ENCODE results near the gene MICA.
"Not testable (repeated sequence)": the region's sequence is repeated elsewhere in the genome, so short reads cannot be mapped to it uniquely, and the experiment has no call there.

MICA gene

DNA sequence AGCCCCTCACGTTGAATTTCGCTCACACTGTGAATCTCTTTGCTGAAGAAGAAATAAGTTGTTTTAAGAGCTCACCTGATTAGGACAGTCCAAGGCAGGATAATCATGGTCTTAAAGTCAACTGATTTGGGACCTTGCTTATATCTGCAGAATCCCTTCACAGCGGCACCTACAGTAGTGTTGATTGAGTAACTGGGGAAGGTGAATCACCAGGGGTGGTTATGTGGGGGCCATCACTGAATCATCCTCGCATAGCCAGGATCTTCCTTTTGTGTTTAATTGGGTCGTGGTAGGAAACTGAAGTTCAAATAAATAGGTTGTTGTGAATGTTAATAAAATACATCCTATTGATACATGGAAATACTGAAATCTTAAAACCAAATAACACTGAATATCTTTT, 20.2 kb upstream of the MICA start:
- DNase-seq (ENCODE audit: low spot score), result peak; percentile 30

DNA sequence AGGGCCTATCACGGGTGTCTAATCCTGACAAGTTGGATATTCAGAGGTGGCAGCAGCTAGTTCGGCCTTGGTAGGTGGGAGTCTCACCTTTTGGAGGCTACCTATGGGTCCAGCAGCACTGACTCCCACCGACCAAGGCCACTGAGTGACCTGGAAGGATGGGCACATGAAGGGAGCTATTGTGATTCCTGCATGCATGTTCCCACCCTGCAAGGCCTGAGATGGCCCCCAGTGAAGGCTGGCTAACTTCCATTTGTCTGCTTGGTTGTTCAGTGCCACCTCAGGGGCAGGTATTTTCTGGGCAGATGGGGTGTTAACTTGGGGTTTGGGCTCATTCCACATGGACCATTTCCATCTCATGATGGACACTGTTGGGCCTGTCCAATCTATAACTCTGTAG, 18.4 kb upstream of the MICA start:
- DNase-seq (ENCODE audit: low spot score), result no peak

DNA sequence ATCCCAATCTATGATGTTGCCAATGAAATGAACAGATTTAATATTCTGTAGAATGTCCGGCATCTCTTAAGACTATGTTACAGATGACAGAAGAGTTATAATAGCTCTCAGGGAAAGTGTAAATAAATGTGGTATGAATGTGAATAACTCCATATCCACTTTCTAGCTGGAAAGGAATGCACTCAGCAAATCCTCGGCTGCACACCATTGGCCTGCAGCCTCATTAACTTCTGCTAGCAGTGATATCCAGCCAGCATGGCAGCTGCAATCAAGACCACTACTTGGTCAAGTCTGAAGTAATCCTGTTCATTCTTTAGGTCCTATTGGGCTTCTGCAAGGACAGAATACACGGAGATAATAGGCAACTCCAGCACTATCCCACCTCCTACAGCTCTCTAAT, 17.3 kb upstream of the MICA start:
- DNase-seq (ENCODE audit: low spot score), result no peak

DNA sequence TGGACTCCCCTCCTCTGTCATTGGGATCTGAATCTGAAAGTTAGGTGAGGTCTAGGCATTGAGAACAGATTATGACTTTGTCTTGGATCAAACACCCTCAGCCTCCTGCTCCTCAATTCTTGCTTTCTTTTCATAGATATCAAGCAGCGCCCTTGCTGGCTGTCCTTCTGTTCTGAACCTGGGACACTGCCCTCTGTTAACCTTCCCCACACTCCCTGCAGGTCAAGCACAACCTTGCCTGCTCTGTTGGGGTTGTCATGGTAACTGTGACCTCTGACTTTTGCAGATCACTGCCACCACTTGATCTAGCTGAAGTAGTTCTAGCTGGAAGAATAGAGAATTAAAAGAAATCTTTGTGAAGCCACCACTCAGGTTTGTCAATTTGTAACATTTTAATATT, 16.4 kb upstream of the MICA start:
- no peak for DNase-seq (ENCODE audit: low spot score)

DNA sequence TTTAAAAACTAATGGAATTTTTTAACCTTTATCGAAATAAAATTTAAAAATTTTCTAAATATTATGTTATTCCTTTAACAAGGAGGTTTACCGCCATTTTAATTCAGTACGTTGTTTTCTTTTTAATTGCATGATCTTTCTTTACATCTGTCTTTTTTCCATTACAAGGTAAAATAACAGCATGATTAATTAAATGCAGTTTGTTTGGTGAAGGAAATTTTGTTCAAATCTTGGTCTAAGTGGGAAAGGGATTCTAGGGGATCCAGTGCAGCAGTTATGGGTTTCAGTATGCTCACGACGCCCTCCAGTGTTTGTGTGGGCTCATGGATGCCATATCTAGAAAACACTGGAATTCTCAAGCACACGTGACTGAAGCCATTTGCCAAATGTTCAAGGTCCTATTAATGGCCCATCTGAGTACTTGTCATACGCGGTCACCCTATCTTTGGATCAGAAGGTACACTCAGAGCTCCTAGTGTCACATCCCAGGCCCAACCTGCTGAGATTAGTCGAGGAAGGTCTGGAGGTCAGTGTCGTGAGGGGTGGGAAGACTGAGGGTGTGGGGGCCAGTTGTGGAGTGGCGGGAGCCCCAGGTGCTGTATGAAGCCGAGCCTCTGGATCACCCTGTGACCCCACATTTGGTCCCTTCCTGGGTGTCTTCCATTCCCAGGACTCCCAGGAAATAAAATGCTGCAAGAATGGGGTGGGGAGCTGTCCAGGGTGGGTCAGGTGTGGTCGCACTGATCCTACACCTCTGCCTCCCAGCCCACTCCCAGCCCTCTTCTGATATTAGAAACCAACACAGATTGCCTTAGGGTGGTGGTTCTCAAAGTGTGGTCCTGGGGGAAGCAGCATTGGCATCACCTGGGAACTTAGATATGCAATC, 14.2 kb upstream of the MICA start:
- not testable (repeated sequence) for DNase-seq (ENCODE audit: low spot score)

DNA sequence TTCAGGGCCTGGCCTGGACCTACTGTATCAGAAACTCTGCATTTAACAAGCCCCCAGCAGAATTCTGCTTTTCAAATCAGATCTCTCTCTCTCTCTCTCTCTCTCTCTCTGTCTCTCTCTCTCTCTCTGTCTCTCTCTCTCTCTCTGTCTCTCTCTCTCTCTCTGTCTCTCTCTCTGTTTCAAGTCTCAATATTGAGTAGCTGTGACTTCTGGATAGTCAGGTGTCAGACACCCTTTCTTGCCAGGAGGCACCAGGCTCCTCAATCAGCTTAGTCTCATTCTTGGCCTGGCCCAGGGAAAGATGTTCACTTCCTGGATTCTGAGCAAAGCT, 13.6 kb upstream of the MICA start:
- DNase-seq (ENCODE audit: low spot score), result not testable (repeated sequence)

DNA sequence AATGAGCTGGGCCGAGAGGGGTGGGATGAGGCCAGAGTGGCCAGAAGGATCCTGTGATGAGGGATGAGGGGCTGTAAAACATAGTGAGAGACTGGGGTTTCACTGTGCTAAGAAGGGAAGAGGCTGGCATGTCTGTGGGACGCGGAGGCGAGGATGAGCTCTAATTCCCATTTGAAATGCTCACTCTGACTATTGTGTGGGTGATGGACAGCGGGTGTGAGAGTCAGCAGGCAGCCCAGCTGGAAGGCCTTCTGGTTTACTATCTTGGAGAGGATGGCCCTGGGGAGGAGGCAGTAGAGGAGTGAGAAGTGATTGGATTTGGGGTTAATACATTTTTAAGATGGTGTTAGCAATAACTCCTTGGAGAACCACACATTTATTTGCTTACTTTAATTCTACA, 9.5 kb upstream of the MICA start:
- DNase-seq (ENCODE audit: low spot score), result no peak

DNA sequence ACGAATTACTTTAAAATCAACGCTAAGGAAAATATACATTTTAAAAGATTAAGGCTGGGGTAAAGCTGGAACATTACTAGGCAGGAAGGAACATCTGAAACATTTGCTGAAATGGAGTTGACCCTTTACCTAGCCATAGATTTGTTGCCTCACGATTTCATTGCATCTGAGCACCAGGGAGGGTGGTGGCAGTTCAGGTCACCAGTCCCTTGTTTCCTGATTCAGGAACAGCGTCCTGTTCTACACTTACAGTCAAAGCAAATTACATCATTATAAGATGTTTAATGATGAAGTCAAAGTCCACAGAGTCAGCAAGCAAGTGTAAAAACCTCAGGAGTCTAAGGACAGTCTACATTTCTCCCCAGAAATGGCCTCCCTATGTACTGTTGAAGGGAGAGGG, 9.0 kb upstream of the MICA start:
- no peak for DNase-seq (ENCODE audit: low spot score)

DNA sequence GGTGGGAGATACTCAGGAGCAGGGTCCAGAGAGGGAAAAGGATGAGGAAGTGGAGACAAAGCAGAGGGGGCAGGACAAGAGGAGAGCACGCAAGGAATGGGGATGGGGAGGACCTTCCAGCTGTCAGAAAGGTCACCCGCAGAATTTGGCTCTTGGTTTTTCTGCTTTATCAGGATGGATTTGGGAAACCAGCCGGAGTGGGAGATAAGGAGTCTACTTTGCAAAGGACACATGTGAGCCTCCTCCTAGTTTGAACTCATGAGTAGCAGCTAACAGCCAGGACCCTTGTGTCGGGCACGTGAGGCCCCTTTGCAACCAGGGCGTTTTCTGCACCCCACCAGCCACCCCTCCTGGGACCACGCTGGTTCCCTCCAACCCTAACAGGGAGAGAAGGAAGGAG, 7.6 kb upstream of the MICA start:
- DNase-seq (ENCODE audit: low spot score), result no peak

DNA sequence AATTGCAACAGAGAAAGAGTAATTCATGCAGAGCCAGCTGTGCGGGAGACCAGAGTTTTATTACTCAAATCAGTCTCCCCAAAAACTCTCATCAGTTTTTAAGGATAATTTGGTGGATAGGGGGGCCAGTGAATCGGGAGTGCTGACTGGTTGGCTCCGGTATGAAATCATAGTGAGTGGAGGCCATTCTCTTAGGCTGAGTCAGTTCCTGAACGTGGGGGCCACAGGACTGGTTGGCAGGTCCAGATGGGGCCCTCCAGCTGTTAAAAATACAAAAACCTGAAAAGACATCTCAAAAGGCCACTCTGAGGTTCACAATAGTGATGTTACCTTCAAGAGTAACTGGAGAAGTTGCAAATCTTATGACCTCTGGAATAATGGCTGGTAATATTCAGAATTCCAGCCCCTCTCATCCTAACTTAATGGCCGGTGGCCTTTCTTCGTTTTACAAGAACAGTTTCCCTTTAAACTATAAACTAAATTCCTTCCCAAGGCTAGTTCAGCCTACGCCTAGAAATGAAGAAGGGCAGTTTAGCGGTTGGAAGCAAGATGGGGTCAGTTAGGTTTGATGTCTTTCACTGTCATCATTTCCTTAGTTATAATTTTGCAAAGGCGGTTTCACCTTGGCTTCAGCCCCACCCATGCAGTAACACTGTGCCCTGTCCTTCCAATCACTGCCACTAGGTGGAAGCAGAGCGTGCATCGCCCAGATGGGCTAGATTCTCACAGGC, 6.8 kb upstream of the MICA start:
- DNase-seq (ENCODE audit: low spot score), result peak; percentile 78

DNA sequence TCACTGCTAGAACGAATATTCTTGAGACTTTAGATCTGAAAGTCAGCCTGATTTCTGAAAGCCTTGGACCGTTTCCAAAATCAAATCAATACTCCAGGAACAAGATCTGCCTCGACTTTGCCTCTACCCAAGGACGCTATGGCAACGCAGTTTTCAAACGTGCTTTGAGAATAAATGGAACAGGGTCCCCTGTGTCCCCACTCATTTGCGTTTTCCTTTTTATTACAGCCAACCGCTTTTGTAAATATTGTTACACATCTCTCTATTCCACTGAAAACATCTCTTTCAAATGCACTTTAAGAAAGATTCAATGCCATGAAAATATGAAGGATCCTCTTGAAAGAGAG, 6.3 kb upstream of the MICA start:
- DNase-seq (ENCODE audit: low spot score), result not testable (repeated sequence)

DNA sequence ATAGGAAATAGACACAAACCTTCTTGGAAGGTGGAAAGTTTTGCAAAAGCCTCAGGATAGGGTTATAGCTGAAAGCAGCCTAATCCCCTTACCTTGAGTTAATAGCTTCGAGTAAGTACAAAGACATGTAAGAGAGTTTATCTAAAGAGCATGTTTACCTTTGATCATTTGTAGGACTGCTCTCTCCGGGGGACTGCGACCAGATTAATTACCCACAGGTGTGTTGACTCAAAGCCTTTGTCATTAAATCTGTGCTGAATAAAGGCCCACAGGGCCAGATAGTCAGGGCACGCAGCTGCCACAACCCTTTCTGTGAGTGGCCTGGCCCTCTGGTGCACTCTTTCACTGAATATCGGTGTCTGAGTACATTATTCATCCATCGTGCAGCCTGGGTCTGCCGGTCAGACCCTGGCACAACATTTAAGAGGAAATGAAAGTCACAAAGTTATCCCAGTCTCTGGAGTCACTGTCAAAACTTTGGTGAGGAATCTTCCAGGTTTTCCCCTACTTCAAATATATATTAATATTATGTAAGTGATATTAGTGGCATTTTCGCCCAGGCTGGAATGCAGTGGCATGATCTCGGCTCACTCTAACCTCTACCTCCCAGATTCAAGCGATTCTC, 5.4 kb upstream of the MICA start:
- DNase-seq (ENCODE audit: low spot score), result no peak

DNA sequence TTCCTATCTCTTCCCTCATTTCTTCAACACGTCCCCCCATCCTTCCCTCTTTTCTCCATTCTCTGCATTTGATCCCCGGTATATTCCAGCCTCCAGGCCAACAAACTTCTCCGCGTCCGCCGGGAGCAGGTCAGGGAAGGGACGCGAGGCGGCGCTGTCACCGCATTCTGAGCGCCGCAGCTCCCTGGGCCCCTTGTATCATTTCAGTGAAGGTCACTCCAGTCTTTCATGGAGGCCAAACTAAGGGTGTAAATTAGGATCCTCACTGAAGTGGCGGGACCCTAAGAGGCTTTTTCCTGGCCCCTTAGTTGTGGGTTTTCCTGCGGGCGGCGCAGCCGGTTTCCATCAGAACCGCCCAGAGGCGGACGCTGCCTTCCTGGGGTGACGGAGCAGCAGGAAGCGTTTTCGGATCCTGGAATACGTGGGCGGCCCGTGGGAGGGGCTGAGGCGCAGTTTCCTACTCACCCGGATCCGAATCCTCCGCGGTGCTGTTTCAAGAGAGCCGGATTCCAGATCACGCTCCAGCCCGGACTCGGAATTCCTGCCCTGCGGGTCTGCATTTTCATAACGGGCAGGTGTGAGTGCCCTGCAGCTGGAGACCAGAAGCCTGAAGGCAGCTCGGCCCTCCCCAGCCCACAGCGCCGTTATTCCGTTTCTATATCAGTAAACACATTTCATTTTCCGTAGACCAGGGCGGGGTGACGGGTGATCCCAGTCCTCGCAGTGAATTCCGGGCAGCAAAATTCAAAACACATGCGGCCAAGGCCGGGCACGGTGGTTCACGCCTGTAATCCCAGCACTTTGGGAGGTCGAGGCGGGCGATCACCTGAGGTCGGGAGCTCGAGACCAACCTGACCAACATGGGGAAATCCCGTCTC, 3.6 kb upstream of the MICA start:
- DNase-seq (ENCODE audit: low spot score), result peak; percentile 75

DNA sequence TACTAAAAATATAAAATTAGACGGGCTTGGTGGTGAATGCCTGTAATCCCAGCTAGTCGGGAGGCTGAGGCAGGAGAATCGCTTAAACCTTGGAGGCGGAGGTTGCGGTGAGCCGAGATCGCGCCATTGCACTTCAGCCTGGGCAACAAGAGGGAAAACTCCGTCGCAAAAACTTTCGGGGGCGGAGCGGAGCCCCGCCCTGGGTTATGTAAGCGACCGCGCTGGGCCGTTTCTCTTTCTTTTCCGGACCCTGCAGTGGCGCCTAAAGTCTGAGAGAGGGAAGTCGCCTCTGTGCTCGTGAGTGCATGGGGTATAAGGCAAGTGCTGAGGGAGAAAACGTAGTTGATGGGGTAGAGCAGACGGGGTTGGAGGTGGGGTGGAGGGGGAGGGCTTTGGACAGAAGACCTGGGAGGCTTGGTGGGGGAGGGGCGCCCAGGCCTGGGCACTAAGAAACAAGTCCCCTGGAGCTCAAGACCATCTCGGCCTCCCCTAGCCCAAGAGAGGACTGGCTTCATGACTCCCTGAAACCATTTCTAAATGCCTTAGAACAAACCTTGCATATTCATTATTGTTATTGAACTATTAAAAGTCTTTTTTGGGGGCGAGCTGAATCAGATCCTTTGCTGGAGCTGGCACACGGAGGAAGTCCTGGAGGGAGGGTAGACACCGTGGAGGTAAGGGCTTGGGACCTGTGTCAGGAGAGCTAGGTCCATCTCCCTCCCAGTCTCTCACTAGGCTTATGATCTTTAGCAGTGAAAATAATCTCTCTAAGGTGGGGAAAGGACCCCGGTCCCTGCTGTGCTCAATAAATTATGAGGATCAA, 2.7 kb upstream of the MICA start:
- peak; percentile 16 for DNase-seq (ENCODE audit: low spot score)

DNA sequence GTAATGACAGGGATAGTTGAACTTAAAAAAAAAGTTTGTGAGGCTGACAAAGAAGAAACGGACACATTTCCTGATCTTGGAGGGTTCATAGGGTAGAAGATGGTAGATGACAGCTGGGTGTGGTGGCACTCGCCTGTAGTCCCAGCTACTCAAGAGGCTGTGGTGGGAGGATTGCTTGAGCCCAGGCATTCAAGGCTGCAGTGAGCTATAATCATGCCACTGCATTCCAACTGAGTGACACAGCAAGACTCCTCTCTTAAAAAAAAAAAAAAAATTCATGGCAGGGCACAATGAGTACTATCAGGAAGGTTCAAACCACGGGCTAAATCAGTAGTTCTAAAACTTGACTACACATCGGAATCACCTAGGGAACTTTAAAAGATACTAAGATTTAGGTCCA, 2.0 kb upstream of the MICA start:
- DNase-seq (ENCODE audit: low spot score), result no peak

DNA sequence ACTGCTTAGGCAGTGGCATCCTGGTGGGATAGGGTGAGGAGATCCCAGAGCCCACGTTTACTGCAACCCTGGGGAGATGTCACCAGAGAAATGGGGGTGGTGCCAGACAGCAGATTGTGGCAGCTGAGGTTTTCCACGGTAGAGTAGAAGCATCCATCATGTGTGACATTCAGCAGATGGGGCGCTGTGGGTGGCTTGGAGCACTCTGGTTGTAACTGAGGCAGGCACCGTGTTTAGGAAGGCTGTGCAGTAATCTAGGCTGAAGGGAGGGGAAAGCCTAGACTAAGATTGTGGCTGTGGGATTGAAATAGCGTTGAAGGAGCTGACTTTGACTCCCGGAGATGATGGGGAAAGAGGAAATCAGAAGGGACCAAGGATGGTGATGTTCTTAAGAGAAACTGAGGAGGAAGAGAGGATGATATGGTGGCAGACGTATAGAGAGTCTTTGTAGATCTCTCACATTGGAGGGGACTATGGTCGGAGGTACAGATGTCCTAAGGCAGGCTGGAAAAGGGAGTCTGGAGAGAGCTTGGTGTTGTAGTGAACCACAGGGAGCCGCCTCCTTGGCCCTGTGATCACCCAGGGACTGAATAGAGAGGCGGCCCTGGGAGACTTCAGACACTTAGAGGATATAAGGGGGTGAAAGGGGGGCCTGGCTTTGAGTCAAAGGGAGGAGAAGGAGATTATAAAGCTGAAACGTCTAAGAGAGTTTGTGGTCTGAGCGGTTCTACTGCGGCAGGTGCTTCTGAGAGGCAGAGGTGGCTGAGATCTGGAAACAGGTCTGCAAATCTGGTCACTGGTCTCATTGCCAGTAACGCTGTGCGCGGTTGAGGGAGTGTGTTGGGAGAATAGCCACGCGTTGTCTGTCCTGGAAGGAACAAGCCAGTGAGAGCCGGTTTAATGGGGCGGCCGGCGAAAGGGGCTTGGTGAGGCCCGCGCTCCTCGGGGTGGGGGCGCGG, 792 bp upstream of the MICA start:
- no peak for DNase-seq (ENCODE audit: low spot score)

DNA sequence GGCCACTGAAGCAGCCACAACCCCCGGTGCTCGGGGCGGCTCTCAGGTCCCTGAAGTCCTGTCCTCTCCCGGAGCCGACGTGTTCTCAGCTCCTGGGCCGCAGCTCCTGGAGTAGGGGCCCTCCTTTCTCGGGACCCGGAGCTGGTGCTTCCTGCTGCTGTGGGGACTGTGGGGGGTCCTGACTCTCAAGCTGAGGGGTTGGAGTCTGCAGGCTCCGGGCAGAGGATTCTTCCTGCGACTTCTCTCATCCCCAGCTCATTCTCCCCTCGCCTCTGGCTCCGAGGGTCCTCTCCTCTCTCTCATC, 618 bp downstream of the MICA start:
- not testable (repeated sequence) for DNase-seq (ENCODE audit: low spot score)

DNA sequence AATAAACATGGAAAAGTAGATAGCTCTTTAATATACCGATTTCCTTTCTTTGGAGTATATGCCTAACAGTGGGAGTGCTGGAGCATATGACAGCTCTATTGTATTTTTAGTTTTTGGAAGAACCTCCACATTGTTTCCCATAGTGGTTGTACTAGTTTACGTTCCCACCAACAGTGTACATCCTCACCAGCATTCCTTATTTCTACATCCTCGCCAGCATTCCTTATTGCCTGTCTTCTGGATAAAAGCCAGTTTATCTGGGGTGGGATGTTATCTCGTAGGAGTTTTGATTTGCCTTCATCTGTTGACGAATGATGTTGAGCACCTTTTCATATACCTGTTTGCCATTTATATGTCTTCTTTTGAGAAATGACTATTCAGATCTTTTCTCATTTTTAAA, 2.6 kb downstream of the MICA start:
- DNase-seq (ENCODE audit: low spot score), result no peak

DNA sequence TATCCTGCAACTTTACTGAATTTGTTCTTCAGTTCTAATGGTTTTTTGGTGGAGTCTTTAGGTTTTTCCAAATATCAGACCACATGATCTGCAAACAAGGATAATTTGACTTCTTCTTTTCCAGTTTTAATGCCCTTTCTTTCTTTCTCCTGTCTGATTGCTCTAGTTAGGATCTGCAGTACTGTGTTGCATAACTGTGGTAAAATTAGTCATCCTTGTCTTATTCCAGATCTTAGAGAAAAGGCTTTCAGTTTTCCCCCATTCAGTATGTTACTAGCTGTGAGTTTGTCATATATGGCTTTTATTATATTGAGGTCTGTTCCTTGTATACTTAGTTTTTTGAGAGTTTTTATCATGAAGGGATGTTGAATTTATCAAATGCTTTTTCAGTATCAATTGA, 4.3 kb downstream of the MICA start:
- DNase-seq (ENCODE audit: low spot score), result peak; percentile 23

DNA sequence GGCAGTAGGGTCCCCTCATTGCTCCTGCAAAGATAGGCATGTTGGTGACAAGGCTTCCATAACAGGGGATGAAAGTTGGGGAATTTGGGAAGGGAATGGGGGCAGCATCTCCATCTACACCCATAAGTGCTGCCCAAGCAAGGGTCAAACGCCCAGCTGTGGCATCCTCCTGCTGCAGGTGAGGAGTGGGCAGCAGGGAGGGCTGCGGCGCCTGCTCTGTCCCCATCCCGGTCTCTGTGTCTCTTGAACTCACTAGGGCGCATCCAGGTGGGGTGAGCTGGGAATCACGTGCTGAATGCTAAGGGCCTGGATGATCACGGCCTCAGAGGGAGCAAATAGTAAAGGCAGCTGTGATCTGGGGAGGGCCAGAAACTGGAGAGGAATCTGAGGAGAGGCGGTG, 9.1 kb downstream of the MICA start:
- DNase-seq (ENCODE audit: low spot score), result no peak

Measured in AG08395 (cell line).